Left lobe of liver (tissue), 2 donors: Measurements from ENCODE around the gene UCHL5. TPM values are rescaled to one million over a fixed set of nuclear protein-coding genes. Genes with fewer than 3 reads are reported as not detected.
"Not testable (repeated sequence)": the region's sequence is repeated elsewhere in the genome, so short reads cannot be mapped to it uniquely, and the experiment has no call there.

Source experiments
- ATAC-seq: fragments of 200-7000 bp; cut with Tn5 transposase; one replicate; pipeline ENCODE4 v1.9.1; 2020; ENCODE audit warnings: mild to moderate bottlenecking, moderate library complexity
- DNase-seq: peaks from one replicate; pipeline ENCODE4 v3.0.0-alpha.2; 2020; ENCODE audit warnings: low spot score
- total RNA-seq: library from RNA; stranded (reverse); gene quantifications from one replicate; pipeline ENCODE4 v1.2.1, GENCODE V29; 2021
- donor health status: DM: no; HTN: no; CAD: no; lungs with moderate emphysema.
- donor health status: DM: no; HTN: yes; CAD: no.

UCHL5 gene
- total RNA-seq, 1 donor from 2014 or later: 15.2 TPM

DNA sequence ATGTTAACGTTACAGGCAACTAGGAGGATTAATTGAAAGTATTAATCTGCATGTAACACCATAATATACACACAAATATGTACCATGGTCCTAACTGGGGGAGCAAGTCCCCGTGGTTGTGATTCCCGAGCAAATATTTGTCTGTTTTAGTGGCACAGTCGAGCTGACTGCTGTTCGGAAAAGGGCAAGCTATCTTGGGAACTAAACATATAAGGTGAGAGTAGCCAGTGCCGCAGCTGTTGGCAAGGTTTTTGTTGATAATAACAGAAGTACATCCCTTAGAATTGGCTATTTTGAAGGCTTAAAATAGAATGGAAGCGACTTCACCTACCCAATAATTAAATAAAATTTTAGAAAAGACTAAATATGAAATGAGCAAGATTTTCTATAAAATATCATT is 45.5 kb downstream of the UCHL5 start:
- no peak for DNase-seq
- ATAC-seq: no peak

DNA sequence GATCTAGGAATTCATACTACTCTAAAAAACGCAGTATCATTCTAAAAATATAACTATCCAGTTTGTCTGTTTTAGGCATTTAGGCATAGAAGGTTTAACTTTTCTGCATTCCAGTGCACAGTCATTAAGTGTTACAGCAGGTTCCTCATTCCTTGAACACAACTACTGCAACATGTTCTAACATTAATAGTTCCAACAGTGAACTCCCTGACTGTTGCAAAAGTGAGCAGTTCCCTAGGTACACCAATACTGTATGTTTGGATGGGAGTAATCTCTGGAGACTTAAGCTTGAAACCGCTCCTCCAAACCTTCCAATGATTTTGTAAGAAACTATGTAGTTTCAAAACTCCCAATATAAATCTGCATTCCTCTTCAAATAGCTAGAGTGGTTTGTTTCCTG is 46.2 kb downstream of the UCHL5 start:
- ATAC-seq: no peak
- no peak for DNase-seq

DNA sequence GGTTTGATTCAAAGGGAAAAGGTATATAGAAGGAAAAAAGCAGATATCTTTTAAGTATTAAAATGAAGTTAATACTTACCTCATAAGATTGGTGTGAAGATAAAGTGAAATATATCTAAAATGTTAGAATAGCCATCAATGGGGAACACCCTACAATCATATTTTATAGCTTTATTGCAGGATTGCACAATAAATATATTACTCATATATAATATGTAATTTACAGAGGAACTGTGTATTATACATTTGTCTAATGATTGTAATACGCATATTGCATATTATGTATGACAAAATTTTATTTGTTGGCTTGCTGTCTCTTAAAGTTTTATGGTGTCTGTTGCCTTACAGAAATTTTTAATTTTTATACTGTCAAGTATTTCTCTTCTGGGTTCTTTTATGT is 47.8 kb downstream of the UCHL5 start:
- ATAC-seq: no peak
- DNase-seq: no peak

DNA sequence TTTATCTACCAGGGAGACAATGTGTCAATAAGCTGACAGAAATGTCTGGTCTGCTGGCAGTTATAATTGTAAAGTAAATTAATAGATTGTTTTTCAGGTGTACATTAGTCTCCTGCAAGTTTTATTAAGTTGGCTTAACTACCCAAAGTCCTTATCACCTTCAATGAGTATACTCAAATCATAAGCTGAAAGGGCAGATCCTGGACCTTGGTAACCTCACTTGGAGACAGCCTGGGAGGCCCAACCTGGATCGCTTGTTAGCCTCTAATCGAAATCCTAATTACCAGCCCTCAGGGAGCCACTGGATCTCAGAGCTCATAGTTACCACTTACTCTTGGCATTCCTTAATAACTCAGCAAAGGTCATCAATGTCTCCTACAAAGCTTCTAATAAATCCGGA is 49.7 kb downstream of the UCHL5 start:
- no peak for ATAC-seq

DNA sequence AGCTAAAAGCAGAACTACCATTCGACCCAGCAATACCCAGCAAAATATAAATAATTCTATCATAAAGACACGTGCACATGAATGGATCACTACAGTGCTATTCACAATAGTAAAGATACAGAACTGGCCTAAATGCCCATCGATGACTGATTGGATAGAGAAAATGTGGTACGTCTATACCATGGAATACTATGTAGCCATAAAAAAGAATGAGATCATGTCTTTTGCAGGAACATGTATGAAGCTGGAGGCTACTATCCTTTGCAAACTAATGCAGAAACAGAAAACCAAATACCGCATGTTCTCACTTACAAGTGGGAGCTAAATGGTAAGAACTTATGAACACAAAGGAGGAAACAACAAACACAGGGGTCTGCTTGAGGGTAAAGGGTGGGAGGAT is 53.4 kb downstream of the UCHL5 start:
- ATAC-seq (no peak), DNase-seq (no peak)

More for the DNA sequence above, 49.7 kb downstream of the UCHL5 start:
- no peak for DNase-seq

DNA sequence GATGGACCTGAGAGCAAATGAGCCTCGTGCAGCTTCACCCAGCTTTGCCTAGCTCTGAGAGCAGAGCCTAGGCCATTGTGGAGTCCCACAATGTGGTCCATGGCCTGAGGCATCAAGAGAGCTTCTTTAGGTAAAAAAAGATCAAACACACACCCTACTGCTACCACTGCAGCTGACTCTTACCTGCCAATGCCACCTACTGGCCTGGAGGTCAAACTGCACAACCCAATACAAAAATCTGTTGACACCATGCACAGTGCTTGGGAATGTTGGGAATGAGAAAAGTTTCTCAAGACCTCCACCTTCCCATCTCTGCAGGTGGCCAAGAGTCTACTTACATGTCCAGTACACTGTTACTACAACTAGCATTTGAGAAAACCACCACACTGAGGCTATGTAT is 60.6 kb downstream of the UCHL5 start:
- no peak for ATAC-seq
- no peak for DNase-seq

DNA sequence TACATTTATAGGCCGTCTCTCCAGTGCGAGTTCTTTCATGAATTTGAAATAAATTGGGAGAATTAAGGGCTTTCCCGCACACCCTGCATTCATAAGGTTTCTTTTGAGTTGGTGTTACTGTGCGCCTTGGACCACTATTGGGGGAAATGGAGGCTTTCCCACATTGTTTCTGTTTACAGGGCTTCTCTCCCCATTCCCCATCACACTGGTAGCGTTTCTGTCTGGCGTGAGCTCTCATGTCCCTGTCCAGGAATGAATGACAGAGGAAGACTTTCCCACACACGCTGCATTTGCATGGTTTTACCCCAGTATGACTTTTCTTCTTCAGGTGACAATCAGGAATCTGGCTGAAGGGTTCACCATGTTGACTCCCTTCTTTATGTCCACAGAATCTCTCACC is 65.0 kb downstream of the UCHL5 start:
- no peak for DNase-seq
- no peak for ATAC-seq

DNA sequence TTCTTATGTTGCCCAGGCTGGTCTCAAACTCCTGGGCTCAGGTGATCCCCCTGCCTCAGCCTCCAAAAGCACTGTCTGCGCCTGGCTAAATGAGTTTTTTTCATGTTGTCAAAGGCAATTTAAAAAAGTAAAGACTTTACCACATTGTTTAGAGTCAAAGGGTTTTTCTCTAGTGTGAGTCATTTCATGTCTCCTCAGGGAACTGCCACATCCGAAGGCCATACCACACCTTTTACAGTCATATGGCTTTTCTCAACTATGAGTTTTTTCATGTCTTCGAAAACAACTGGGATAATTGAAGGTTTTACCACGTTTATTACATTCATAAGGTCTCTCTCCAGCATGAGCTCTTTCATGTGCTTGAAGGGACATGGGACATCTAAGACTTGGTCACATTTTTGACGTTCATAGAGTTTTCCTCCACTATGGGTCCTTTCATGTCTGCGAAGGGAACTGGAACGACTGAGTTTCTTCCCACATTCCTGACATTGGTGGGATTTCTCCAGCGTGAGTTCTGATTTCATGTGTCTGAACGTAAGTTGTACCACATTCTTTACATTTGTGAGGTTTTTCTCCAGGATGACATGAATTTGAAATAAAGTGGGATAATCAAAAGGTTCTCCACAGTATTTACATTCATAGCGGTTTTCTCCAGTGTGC is 65.6 kb downstream of the UCHL5 start:
- ATAC-seq: no peak
- DNase-seq: no peak

DNA sequence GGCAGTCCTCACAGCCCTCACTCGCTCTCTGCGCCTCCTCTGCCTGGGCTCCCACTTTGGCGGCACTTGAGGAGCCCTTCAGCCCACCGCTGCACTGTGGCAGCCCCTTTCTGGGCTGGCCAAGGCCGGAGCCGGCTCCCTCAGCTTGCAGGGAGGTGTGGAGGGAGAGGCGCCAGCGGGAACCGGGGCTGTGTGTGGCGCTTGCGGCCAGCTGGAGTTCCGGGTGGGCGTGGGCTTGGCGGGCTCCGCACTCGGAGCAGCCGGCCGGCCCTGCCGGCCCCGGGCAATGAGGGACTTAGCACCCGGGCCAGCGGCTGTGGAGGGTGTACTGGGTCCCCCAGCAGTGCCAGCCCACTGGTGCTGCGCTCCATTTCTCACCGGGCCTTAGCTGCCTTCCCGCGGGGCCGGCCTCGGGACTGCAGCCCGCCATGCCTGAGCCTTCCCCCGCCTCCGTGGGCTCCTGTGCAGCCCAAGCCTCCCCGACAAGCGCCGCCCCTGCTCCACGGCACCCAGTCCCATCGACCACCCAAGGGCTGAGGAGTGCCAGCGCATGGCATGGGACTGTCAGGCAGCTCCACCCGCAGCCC is 72.3 kb downstream of the UCHL5 start:
- ATAC-seq, DNase-seq: not testable (repeated sequence)

DNA sequence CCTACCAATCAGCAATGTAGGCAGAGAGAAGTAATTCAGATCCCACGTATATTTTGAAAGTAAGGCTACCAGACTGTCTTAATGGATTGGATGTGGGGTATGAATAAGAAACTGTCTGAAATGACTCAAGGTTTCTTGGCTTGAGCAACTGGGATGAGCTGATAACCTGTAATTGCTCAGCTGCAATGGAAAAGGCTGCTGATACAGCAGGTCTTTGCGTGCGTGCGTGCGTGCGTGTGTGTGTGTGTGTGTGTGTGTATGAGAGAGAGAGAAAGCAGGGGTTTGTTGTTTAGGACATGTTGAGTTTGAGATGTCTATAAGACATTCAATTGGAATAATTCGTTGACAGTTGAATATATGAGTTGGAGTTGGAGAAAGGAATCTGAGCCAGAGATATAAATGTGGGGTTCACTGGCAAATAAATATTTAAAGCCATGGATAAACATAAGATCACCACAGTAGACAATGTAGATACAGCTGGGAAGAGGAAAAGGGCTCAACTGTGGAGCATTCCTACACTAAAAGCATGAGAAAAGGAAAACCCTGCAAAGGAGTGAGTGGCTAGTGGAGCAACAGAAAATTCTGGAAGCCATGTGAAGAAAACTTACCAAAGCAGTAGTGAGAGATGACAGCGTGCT is 72.9 kb downstream of the UCHL5 start:
- DNase-seq: no peak
- no peak for ATAC-seq

DNA sequence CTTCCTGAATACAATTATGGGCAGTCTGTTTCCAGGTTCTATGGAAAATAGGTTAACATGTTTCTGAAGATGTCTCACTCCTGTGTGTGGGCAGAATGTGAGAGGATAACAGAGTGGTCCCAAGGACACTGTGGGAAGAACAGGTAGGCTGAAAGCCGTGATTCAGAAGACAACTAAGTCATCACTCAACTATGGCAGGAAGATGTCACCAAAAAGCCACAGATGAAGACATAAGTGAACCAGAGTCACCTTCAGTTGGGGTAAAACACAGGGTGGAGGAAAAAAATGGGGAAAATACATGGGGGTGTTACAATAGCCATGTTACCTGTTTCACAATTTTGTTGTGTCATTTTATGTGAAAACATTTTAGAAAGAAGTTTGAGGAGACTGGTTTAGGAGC is 75.1 kb downstream of the UCHL5 start:
- ATAC-seq (no peak), DNase-seq (no peak)

DNA sequence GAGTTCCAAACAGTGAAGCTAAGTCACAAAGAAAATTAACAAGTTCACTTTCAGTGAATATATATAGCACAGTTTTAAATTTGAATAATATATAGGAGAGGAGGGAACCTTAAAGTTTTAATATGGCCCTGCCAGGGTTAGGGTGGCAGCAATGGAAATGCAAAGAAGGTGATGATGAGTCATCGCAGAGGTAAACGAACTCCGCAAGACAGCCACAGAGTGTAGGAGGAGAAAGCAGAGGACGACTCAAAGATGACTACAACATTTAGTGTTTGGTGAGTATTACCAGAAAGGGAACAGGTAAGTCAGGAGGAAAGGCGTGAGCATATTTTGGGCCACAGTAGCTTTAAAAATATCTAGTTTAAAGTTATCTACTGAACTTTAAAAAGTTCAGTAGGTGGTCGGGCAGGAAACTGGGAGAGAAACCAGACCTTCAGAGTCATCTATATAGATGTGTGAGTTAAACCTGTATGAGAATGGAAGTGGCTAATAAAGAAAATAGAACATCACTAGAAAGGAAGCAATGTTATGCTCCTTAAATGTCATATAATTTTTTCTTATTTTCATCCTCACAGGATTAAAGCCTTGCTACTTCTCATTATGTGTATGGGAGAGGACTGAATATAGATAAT is 75.7 kb downstream of the UCHL5 start:
- ATAC-seq (no peak), DNase-seq (no peak)

DNA sequence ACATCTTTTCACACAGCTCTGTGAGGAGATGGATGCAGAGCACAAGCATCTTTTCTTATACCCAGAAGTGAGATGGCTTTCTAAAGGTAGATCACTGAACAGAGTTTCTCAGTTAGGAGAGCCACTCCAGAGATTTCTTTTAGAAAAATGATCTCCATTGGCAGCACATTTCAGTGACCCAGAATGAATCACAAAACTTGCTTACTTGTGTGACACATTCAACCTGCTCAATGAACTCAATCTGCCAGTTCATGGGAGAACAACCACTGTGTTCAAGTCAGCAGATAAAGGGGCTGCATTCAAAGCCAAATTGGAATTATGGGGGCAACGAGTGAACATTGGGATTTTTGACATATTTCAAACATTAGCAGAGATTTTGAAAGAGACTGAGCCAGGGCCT is 78.3 kb downstream of the UCHL5 start:
- DNase-seq (no peak), ATAC-seq (no peak)

DNA sequence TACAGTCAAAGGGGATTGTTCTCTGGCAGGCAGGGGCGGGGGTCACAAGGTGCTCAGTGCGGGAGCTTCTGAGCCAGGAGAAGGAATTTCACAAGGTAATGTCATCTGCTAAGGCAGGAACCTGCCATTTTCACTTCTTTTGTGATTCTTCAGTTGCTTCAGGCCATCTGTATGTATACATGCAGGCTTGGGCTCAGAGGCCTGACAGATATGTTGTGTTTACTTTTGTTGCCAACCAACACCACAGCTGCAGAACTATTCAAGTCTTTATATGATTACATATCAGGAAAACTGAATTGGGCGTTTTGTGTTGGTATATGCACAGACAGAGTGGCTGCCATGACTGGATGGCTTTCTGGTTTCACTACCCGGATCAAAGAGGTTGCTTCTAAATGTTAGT is 78.8 kb downstream of the UCHL5 start:
- ATAC-seq, DNase-seq: not testable (repeated sequence)

DNA sequence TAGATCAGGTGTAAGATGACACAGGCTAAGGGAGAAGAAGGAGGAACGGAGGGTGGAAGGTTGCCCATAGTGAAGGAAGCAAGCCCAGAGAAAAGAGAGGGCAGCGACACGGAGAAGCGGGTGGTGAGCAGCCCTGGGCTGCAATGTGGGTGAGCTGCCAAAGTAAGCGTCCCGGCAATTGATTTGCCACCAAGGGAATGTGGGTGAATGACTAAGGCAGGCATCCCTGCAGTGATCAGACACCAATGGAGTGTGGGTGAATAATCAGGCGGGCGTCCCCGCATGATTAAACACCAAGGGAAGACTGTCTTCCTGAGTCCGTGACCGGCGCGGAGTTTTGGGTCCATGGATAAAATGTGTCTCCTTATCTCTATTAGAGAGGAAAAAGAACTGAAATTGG is 79.6 kb downstream of the UCHL5 start:
- ATAC-seq (no peak), DNase-seq (no peak)

DNA sequence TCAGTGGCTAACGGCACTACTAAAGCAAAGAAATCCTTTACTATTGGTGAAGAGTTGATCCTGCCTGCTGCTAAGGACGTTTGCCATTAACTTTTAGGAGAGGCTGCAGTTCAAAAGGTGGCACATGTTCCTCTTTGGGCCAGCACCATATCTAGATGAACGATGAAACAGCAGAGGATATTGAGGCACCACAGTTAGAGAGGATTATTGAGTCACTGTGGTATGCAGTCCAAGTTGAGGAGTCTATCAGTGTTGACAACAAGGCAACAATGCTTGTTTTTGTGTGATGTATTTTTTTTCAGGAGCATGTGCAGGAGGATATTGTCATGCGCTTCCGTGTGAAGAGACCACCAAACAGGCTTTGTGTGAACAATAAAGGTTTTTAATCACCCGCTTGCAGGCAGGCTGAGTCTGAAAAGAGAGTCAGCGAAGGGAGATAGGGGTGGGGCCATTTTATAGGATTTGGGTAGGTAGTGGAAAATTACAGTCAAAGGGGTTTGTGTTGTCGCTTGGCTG is 80.9 kb downstream of the UCHL5 start:
- ATAC-seq: no peak

DNA sequence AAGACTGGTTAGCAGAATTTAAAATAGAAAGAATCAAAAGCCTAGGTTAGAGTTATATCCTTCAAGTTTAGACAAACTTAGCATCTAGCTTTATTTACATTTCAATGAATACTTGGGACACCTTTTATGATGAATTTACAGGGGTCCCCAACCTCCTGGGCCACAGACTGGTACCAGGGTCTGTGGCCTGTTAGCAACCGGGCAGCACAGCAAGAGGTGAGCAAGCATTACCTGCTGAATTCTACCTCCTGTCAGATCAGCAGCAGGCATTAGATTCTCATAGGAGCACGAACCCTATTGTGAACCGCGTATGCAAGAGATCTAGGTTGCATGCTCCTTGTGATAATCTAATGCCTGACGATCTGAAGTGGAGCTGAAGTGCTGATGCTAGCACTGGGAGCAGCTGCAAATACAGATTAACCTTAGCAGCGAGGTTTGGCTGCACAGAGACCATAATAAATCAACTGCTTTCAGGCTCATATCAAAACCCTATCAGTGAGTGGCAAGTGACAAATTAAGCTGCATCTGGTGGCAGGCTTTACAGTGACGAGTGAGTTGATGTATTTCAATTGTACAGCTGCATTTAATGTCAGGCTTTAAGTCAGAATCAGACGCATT is 82.0 kb downstream of the UCHL5 start:
- no peak for DNase-seq
- no peak for ATAC-seq

More for the DNA sequence above, 80.9 kb downstream of the UCHL5 start:
- no peak for DNase-seq

DNA sequence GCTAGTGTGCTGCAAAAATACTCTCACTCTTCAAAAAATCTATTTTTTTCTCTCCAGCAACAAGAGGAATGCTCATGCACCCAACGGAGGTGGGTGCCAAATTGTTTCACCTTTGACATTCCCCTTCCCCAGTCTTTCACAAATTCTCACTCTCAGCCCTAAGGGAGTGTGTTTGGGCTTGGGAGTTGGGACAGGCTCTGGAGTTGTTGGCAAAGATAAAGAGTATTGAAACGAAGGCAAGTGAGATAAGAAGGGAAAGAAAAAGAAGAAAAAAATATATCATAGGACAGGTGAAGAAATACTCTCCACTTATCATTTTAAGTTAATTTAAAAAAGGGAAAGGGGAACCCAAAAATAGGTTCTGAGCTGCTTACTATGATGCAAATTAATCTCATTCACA is 82.6 kb downstream of the UCHL5 start:
- DNase-seq (no peak), ATAC-seq (no peak)

DNA sequence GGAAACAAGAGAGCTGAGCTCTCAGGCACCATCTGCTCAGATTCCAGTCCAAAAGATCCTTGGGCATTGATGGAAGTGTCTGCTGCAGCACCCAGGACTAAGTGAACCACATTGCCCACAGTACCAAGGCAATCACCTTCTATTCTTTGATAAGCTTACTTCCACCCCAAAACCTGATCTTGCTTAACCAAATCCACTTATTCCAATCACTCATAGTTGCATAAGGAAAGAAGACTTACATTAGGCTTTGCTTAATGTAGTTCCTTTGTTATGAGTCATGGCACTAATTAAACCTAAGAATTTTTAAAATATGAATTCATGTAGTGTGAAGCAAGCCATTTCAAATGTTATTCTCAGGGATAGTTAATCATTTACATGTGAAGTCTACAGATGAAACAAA is 84.5 kb downstream of the UCHL5 start:
- ATAC-seq (no peak), DNase-seq (no peak)

DNA sequence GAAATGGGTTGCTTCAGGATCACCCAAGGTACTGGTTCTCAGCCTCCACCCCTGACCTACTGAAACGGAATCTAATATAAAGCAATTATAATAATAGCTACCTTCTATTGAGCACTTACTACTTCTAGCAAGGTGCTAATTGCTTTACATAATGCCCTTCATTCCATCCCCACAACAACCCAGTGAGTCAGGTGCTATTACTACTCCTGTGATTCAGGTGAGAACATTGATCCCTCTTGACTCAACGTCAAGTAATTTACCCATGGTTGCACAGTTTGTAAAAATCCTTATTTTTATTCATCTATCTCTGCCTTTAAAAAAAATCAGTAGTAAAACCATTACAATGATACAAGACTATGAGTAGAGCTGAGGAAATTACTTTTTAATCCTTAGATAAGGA is 85.2 kb downstream of the UCHL5 start:
- no peak for ATAC-seq
- DNase-seq: no peak

DNA sequence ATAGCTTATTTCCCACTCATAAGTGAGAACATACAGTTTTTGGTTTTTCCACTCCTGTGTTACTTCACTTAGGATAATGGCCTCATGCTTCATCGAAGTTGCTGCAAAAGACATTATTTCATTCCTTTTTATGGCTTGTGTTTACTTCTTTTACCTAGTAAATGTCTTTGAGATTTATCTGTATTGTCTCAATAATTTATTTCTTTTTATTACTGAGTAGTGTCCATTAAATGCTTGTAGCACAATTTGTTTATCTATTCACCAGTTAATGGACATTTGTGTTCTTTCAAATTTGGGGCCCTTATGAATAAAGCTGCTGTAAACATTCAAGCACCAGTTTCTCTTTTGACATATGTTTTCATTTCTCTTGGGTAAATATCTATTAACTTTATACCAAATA is 86.0 kb downstream of the UCHL5 start:
- DNase-seq (no peak), ATAC-seq (no peak)
